Measurements from ENCODE around the gene CALN1.

Gene CALN1

DNA sequence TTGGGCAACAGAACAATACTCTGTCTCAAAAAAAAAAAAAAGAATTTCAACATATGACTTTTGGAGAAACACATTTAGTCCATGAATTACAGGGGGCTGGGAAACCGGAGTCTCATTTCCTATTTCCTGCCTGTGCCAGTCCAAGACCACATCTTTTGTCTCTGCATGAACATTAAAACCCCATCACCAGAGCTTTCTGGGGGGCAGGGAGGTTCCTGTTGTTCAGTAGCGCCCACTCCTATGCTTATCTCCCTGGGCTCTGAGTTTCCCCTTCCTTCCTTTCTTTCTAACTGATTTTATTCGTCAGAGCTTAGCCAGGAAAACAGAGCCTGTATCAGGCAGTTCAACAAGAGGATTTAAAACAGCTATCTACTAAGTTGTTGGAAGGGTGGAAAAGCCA, 119.3 kb downstream of the CALN1 start:
- H3K27ac ChIP-seq (ENCODE audit: low read depth, low read length) = no peak overlapping the region
- WGBS = 80% methylated on average over 3 of the region's 3 CpGs
- H3K36me3 ChIP-seq (ENCODE audit: insufficient read depth, low read length) = no peaks in the 10 kb centered on the region
- no peaks in the 10 kb centered on the region for H3K27me3 ChIP-seq (ENCODE audit: insufficient read depth, low read length)
- H3K4me1 ChIP-seq (ENCODE audit: insufficient read depth, low read length) = no peaks in the 10 kb centered on the region
- H3K4me3 ChIP-seq (ENCODE audit: low read length) = no peak overlapping the region
- H3K9me3 ChIP-seq (ENCODE audit: insufficient read depth, low read depth, low read length) = 0 out of 2 replicates have a peak, but pooled peaks cover 3% of the 10 kb centered on the region
- H3K9ac ChIP-seq (ENCODE audit: low read depth, low read length) = no peak overlapping the region

DNA sequence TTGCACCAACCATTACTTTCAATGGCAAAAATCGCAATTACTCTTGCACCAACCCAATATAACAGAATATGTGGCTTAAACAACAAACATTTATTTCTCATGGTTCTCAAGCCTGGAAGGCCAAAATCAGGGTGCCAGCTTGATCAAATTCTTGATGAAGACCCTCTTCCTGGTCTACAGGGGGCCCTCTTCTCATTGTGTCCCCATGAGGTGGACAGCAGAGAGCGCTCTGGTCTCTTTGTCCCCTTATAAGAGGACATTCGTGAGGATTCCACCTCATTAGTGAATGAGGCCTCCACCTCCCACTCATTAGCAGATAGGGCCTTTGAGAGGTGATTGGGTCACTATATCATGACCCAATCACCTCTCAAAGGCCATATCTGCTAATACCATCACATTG, 120.0 kb downstream of the CALN1 start:
- no peaks in the 10 kb centered on the region for H3K27me3 ChIP-seq (ENCODE audit: insufficient read depth, low read length)
- H3K4me3 ChIP-seq (ENCODE audit: low read length) = no peak overlapping the region
- H3K27ac ChIP-seq (ENCODE audit: low read depth, low read length) = no peak overlapping the region
- 96% methylated on average over 3 of the region's 3 CpGs for WGBS
- H3K9ac ChIP-seq (ENCODE audit: low read depth, low read length) = no peak overlapping the region
- H3K4me1 ChIP-seq (ENCODE audit: insufficient read depth, low read length) = no peaks in the 10 kb centered on the region
- no peaks in the 10 kb centered on the region for H3K36me3 ChIP-seq (ENCODE audit: insufficient read depth, low read length)
- 0 out of 2 replicates have a peak, but pooled peaks cover 3% of the 10 kb centered on the region for H3K9me3 ChIP-seq (ENCODE audit: insufficient read depth, low read depth, low read length)

DNA sequence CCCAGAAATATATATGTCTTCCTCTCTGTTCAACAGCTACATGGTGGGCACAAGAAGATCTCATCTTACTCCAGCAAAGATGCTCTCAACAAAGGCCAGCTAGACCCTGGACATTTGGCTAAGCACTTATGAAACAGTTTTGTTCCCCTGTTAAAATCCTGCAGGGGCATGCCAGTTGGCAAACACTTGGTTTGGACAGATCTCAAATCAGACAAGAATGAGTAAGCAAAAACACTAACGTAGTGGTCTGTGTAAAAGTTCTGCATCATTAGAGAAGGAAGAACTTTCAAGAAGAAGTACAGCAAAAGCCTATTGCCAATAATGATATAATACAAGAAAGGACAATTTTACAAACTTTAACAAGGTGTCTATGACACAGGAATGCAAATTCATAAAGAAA, 125.6 kb downstream of the CALN1 start:
- H3K9me3 ChIP-seq (ENCODE audit: insufficient read depth, low read depth, low read length) = peaks cover 12% of the 10 kb centered on the region; the same call in 1 of the 2 replicates
- H3K4me1 ChIP-seq (ENCODE audit: insufficient read depth, low read length) = no peaks in the 10 kb centered on the region
- H3K36me3 ChIP-seq (ENCODE audit: insufficient read depth, low read length) = no peaks in the 10 kb centered on the region
- 80% methylated on average over 1 of the region's 1 CpG for WGBS
- no peaks in the 10 kb centered on the region for H3K27me3 ChIP-seq (ENCODE audit: insufficient read depth, low read length)
- no peak overlapping the region for H3K4me3 ChIP-seq (ENCODE audit: low read length)
- no peak overlapping the region for H3K9ac ChIP-seq (ENCODE audit: low read depth, low read length)
- no peak overlapping the region for H3K27ac ChIP-seq (ENCODE audit: low read depth, low read length)

DNA sequence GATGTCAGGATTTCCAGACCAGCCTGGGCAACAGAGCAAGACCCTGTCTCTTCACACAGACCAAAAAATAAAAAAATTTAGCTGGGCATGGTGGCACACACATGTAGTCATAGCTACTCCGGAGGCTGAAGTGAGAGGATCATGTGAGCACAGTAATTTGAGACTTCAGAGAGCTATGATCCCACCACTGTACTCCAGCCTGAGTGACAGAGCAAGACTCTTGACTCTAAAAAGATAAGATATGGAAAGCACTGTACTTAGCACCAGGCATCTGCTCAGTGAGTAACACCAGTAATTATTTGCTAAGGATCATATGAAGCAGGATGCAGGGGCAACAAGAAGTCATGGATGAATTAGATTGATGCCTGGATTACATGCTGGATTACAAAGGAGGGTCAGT, 128.8 kb downstream of the CALN1 start:
- Histone ChIP-seq H3K9ac (ENCODE audit: low read depth, low read length) (no peak overlapping the region), H3K9me3 (ENCODE audit: insufficient read depth, low read depth, low read length) (peaks cover 9% of the 10 kb centered on the region; the same call in 1 of the 2 replicates), H3K4me1 (ENCODE audit: insufficient read depth, low read length) (peaks cover 5% of the 10 kb centered on the region; the same call in 1 of the 2 replicates), H3K27me3 (ENCODE audit: insufficient read depth, low read length) (no peaks in the 10 kb centered on the region), H3K27ac (ENCODE audit: low read depth, low read length) (no peak overlapping the region), H3K36me3 (ENCODE audit: insufficient read depth, low read length) (no peaks in the 10 kb centered on the region), H3K4me3 (ENCODE audit: low read length) (no peak overlapping the region)
- WGBS = 96% methylated on average over 1 of the region's 1 CpG

DNA sequence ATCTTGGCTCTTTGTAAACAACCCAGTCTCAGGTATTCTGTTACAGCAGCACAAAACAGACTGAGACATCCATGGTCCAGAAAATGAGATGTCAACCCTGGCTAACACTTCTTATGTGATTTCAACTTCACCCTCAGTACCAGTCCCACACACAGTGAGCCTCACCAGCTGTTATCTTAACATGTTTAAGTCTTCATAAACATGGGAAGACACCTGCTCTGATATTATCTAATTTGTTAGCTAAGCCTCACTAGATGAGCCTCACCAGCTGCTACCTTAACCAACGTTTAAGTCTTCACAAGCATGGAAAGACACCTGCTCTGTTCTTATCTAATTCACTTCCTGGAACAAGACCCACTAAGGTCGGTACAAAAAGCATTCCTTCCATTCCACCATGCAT, 130.8 kb downstream of the CALN1 start:
- Histone ChIP-seq H3K4me3 (ENCODE audit: low read length) (no peak overlapping the region), H3K27ac (ENCODE audit: low read depth, low read length) (no peak overlapping the region), H3K9ac (ENCODE audit: low read depth, low read length) (no peak overlapping the region), H3K27me3 (ENCODE audit: insufficient read depth, low read length) (no peaks in the 10 kb centered on the region), H3K4me1 (ENCODE audit: insufficient read depth, low read length) (peaks cover 5% of the 10 kb centered on the region; the same call in 1 of the 2 replicates), H3K9me3 (ENCODE audit: insufficient read depth, low read depth, low read length) (peaks cover 9% of the 10 kb centered on the region; the same call in 1 of the 2 replicates), H3K36me3 (ENCODE audit: insufficient read depth, low read length) (peaks cover 5% of the 10 kb centered on the region; the same call in 1 of the 2 replicates)
- WGBS = 81% methylated on average over 2 of the region's 2 CpGs

DNA sequence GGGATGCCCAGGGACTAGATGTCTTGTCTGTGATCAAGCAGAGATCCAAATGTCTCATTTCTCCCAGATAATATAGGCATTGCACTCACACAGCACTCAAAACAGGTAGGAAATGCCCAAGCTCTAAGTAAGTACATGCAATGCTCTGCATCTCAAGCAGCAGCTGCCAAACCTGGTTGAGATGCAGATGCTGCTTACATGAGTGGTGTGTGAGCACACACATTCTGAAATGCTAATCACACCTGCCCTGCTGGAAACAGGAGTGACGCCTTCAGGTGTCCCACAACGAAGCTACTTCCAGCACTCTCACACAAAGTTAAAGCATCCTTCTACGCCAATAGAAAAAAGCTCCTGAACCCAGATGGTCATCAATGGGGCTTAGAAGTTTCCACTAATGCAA, 132.9 kb downstream of the CALN1 start:
- no peak overlapping the region for H3K27ac ChIP-seq (ENCODE audit: low read depth, low read length)
- peaks cover 6% of the 10 kb centered on the region; the same call in 1 of the 2 replicates for H3K9me3 ChIP-seq (ENCODE audit: insufficient read depth, low read depth, low read length)
- no peak overlapping the region for H3K9ac ChIP-seq (ENCODE audit: low read depth, low read length)
- H3K4me1 ChIP-seq (ENCODE audit: insufficient read depth, low read length) = peaks cover 5% of the 10 kb centered on the region; the same call in 1 of the 2 replicates
- WGBS = 78% methylated on average over 3 of the region's 3 CpGs
- no peaks in the 10 kb centered on the region for H3K27me3 ChIP-seq (ENCODE audit: insufficient read depth, low read length)
- H3K36me3 ChIP-seq (ENCODE audit: insufficient read depth, low read length) = peaks cover 6% of the 10 kb centered on the region; the same call in 1 of the 2 replicates
- H3K4me3 ChIP-seq (ENCODE audit: low read length) = no peak overlapping the region

DNA sequence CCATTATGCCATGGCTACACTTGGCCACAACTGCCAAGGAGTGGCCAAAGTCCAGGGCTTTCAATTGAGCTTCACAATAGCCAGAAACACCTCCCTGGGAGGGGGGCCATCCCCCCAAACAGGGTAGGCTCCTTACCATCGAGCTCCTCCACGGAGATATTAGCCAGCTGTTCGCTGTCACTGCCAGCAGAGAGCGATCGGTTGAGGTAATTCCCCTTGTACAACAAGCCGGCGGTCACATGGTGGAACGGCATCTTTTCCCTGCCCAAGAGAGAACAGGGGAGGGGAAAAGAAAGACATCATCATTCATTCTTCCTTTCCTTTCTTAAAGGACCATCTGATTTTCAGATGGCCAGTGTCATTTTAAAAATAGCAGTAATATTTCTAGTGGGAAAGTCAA, 133.6 kb downstream of the CALN1 start:
- H3K9ac ChIP-seq (ENCODE audit: low read depth, low read length) = no peak overlapping the region
- 0 out of 2 replicates have a peak, but pooled peaks cover 5% of the 10 kb centered on the region for H3K9me3 ChIP-seq (ENCODE audit: insufficient read depth, low read depth, low read length)
- H3K36me3 ChIP-seq (ENCODE audit: insufficient read depth, low read length) = peaks cover 6% of the 10 kb centered on the region; the same call in 1 of the 2 replicates
- H3K4me3 ChIP-seq (ENCODE audit: low read length) = no peak overlapping the region
- H3K27me3 ChIP-seq (ENCODE audit: insufficient read depth, low read length) = no peaks in the 10 kb centered on the region
- WGBS = 89% methylated on average over 8 of the region's 8 CpGs
- no peak overlapping the region for H3K27ac ChIP-seq (ENCODE audit: low read depth, low read length)
- peaks cover 5% of the 10 kb centered on the region; the same call in 1 of the 2 replicates for H3K4me1 ChIP-seq (ENCODE audit: insufficient read depth, low read length)

DNA sequence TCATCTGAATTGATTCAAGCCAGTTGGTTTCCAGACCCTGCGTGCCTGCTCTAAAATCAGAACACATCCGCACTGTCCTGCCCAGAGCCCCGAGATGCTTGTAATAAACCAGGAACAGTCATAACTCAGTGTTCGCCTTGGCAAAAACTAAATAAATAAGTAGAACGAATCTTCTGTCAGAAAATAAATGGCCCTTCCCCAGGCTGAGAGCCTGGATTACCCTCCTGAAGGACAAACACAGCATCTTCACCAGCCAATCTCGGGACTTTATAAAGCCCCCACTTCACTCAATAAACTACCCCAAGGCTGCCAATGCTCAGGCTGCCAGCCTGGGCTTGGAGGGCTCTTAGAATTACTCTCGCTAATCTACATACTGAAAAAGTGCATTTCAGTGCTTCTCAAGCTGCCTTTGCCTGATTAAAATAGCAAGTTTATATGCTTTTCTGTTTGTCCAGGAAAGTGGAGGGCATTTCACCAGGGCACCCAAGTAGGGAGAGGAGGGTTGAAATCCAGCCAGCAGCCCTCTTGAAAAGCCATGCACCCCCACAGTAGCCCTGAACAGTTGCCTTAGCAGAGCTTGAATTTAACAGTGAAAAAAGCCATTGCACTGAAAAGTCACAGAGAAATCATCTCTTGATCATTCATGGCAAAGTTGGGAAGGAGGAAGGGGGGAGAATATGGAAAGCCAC, 136.6 kb downstream of the CALN1 start:
- Histone ChIP-seq H3K27me3 (ENCODE audit: insufficient read depth, low read length) (no peaks in the 10 kb centered on the region), H3K9ac (ENCODE audit: low read depth, low read length) (no peak overlapping the region), H3K27ac (ENCODE audit: low read depth, low read length) (no peak overlapping the region), H3K4me1 (ENCODE audit: insufficient read depth, low read length) (peaks cover 5% of the 10 kb centered on the region; the same call in 1 of the 2 replicates), H3K36me3 (ENCODE audit: insufficient read depth, low read length) (peaks cover 6% of the 10 kb centered on the region; the same call in 1 of the 2 replicates), H3K4me3 (ENCODE audit: low read length) (no peak overlapping the region), H3K9me3 (ENCODE audit: insufficient read depth, low read depth, low read length) (no peaks in the 10 kb centered on the region)
- 97% methylated on average over 7 of the region's 7 CpGs for WGBS

DNA sequence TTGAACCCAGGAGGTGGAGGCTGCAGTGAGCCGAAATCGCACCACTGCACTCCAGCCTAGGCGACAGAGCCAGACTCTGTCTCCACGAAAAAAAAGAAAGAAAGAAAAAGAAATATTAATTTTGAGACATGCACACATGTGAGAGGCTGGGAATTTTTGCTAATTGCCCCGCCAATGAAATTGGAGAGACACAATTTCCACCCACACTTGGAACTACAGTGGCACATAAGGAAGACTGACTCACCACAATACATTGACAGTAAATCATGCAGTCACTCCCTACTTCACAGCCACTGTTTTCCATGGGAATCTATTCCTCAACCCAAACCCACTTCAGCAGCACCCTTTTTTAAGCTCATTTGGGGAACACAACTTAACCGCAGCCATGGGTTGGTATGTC, 139.7 kb downstream of the CALN1 start:
- no peak overlapping the region for H3K27ac ChIP-seq (ENCODE audit: low read depth, low read length)
- no peak overlapping the region for H3K9ac ChIP-seq (ENCODE audit: low read depth, low read length)
- H3K27me3 ChIP-seq (ENCODE audit: insufficient read depth, low read length) = no peaks in the 10 kb centered on the region
- H3K4me3 ChIP-seq (ENCODE audit: low read length) = no peak overlapping the region
- peaks cover 6% of the 10 kb centered on the region; the same call in 1 of the 2 replicates for H3K36me3 ChIP-seq (ENCODE audit: insufficient read depth, low read length)
- 96% methylated on average over 6 of the region's 6 CpGs for WGBS
- H3K9me3 ChIP-seq (ENCODE audit: insufficient read depth, low read depth, low read length) = no peaks in the 10 kb centered on the region
- peaks cover 8% of the 10 kb centered on the region; the same call in 1 of the 2 replicates for H3K4me1 ChIP-seq (ENCODE audit: insufficient read depth, low read length)

DNA sequence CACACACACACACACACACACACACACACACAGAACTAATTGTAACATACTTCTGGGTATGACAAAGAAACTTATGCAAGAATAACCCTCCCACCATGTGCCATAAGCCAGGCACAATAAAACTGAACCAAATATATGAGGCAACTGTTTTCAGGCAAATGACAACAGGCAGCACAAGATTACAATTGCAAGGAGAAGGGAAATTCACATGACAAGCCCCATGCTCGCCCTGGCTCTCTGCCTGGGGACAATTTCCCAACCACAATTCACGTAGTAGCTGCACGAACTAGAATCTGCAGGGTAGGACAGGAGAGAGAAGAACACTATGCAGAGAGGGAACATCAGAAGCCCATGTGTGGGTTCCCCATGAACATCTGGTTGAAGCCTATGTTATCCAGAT, 143.3 kb downstream of the CALN1 start:
- Histone ChIP-seq H3K4me1 (ENCODE audit: insufficient read depth, low read length) (peaks cover 26% of the 10 kb centered on the region), H3K36me3 (ENCODE audit: insufficient read depth, low read length) (no peaks in the 10 kb centered on the region), H3K4me3 (ENCODE audit: low read length) (no peak overlapping the region), H3K9ac (ENCODE audit: low read depth, low read length) (no peak overlapping the region), H3K27ac (ENCODE audit: low read depth, low read length) (no peak overlapping the region), H3K9me3 (ENCODE audit: insufficient read depth, low read depth, low read length) (no peaks in the 10 kb centered on the region), H3K27me3 (ENCODE audit: insufficient read depth, low read length) (no peaks in the 10 kb centered on the region)
- 82% methylated on average over 3 of the region's 3 CpGs for WGBS

DNA sequence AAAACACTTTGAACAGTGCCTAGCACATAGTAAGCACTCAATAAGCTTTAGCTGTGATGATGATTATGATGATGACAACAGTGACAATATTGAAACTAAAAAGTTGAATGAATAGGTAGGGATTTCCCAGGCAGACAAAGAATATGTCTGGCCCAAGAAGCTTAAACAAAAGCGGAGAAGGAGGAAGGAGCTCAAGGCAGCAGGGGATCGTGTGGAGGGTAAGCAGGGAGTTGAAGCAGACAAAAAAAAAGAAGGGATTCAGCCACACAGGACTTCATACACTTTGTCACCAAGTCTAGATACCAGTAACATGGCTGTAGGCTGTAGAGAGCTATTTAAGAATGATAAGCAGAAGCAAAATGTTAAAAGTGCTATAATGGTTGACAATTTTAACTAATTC, 144.0 kb downstream of the CALN1 start:
- 51% methylated on average over 2 of the region's 2 CpGs for WGBS
- no peak overlapping the region for H3K9ac ChIP-seq (ENCODE audit: low read depth, low read length)
- H3K4me1 ChIP-seq (ENCODE audit: insufficient read depth, low read length) = peaks cover 26% of the 10 kb centered on the region
- H3K36me3 ChIP-seq (ENCODE audit: insufficient read depth, low read length) = no peaks in the 10 kb centered on the region
- H3K27ac ChIP-seq (ENCODE audit: low read depth, low read length) = no peak overlapping the region
- H3K9me3 ChIP-seq (ENCODE audit: insufficient read depth, low read depth, low read length) = no peaks in the 10 kb centered on the region
- no peak overlapping the region for H3K4me3 ChIP-seq (ENCODE audit: low read length)
- H3K27me3 ChIP-seq (ENCODE audit: insufficient read depth, low read length) = no peaks in the 10 kb centered on the region

Data from HUES64 (cell line).